GM19328 (cell line): ENCODE measurements around the gene SLC38A10.

Experiments
- ATAC-seq: cut with Tn5 transposase; IDR thresholded peaks from one replicate; pipeline ENCODE4 v1.9.1; 2021; ENCODE audit warnings: mild to moderate bottlenecking, moderate library complexity; ENCODE audit not compliant: unreplicated experiment

The SLC38A10 gene

DNA sequence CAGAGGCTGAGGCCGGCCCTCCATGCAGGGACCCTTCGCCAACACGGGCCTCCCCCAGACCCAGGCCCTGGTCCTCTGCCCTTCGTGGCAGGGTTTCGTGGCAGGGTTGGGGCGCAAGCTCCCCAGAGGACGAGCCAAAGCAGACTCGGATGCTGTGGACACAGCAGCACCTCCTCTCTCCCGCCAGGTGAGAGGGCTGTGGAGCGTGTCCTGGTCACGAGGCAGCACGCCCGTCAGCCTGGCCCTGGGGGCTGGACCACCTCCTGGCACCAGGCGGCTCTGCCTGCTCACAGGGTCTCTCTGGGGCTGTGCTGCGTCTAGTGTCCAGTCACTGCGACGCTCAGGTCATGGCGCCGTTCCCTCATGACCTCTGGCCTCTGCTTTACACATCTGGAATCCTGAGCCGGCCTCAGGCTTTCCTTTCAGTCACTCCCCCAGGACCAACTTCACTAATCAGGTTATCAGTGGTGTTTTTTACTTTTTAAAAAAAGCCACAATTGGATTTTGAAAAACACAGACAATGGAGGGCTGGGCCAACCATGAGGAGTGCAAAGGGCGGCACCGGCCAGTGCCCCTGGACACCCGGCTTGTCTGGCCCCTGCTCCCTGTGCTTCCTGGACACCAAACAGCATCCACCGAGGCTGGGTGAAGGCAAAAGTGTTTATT, 50.6 kb downstream of the SLC38A10 start:
- ATAC-seq = no peak

DNA sequence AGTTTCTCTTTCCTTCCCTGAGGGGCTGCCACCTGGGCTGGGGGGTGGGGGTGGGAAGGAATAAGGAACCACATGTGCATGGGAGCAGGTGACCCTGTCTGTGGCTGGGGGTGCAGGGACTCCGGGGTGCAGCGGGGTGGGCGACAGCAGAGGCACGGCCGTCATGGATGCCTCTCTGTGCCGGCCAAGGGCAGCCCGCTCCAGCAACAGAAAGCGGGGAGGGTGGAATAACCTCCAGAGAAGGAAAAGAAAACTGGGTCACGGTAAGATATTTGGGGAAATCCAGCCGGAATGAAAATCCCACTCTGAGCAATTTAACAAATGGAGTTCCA, 51.8 kb downstream of the SLC38A10 start:
- ATAC-seq = no peak

DNA sequence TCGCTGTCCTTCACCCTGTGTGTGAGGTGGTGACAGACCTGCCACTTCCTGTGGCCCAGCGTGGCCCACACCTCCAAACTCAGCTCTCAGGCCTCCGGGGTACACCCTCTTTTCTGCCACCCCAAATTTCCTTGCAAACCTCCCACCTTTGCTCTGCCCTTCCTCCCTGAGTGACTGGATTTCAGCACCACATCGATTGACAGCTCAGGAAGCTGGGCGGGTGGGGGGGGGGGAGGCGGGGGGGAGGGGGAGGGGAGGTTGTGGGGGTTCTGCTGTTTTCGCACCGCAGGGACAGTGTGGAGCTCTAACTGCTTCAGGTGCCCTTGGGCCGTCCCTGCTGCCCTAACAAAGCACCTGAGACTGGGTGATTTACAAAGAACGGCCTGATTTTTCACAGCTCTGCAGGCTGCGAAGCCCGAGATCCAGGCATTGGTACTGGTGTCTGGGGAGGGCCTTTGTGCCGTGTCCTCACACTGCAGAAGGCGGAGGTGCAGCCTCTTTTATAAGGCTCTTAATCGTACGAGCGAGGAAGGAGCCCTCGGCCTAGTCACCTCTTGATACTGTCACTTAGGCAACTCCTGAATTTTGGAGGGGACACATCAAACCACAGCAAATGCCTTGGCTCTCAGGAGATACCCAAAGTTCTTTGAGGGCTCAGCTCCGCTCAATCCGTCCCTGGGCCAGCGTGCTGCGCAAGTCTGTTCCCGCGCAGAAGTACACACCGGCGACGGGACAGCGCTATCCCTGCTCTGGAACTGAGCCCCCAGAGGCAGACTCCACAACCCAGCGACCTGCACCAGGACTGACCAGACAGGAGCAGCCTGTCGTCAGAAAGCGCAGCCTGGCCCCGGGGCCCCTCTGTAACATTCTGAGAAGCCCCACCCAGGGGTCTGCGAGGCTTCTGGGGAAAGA, 52.4 kb downstream of the SLC38A10 start:
- no peak for ATAC-seq

DNA sequence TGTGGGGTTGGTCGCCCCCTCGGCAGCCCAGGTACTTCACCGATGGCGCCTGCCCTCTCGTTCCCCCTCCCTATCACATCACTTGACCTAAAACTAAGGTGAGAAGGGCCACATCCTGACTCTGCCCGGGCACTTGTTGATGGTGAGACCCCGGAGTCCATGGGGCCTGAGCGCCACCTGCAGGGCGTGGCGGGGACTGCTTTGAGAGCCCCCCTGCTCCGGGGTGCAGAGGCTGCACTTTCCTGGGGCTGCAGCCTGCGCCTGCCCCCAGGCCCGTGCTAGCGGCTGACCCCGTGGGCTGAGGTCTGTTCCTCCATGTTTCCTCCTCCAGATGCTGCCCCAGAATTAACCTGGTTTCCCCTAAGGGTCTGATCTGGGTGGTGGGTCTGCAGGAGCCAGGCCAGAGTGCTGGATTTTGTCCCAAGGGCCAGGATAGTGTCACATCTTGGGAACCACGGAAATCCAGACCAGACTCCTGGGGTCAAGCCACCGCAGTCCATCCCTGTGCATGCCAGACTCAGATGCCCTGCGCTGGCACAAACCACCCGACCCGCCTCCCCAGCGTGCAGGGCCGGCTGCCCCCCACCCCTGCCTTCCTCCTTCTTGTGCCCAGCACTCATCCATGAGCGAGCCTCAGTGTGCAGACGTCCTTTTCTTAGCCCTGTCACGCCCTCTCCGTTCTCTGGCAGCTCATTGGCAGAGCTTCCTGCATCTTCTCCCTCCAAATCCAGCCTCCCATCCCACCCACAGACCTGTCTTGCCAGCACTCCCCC, 53.3 kb downstream of the SLC38A10 start:
- ATAC-seq = no peak

DNA sequence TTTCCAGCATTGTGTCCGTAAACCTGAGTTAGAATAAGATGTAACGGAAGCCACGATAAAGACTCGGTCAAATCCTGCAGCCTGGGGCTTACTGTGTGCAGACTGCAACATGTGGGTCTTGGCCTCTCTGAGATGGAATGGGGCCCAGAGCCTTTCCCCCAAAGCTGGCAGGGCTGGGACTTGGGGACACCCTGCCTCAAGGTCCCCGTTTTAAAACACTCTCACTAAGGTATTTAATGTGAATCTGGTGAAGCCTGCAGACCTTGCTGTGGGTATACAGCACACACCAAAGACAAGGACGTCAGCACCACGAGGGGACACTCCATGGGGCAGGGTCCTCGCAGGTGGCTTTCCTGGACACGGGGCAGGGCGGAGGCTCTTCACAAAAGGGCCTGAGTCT, 53.9 kb downstream of the SLC38A10 start:
- no peak for ATAC-seq

DNA sequence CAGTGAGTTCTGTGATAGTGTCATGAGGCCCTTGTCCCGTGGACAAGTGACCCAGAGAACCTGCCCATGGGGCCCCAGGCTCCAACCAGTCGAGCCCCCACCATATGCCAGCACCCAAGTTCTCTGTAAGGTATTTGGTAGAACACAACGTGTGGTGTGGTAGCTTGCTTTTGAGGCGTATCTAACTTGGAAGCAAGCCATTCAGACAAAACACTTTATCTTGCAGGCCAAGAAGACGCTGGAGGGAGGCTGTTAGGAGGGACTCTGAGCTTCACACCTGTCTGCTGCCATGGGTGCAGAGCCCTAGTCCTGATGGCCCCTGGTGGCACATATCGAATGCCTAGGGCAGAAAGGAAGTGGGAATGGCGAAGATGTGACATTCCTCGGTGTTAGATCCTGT, 54.3 kb downstream of the SLC38A10 start:
- ATAC-seq = no peak

DNA sequence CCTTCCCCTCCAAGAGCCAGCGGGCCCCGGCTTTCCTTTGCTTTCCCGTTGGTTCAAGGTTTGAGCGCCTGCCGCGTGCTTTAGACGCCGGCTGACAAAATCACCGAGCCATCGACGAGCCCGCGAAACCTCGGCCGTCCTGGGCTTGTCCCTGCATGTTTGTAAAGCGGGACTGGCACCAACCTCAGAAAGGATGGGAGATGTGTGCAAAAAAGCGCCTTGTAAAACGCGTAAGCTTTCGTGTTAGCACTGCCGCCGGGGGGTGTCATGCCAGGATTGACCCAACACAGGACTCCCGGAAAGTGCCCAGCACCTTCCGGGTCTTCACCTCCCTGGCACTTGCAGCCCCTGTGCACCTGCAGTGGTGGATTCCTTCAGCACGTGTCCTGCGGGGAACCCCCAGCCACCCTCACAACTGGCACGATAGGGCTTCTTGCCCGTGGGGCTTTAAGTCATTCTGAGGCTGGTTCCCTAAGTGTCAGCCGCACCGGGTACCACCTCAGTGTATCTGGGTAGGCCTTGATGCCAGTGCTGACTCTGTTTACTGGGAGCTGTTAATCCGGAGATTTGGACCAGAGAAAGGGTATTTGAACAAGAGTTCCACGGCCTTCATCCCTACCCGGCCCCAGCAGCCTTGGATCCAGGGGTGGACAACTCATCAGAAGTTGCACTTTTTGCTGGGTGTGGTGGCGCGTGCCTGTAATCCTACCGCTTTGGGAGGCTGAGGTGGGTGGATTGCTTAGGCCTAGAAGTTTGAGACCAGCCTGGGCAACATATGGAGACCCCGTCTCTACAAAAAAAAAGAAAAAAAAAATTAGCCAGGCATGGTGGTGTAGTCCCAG, 55.2 kb downstream of the SLC38A10 start:
- no peak for ATAC-seq

DNA sequence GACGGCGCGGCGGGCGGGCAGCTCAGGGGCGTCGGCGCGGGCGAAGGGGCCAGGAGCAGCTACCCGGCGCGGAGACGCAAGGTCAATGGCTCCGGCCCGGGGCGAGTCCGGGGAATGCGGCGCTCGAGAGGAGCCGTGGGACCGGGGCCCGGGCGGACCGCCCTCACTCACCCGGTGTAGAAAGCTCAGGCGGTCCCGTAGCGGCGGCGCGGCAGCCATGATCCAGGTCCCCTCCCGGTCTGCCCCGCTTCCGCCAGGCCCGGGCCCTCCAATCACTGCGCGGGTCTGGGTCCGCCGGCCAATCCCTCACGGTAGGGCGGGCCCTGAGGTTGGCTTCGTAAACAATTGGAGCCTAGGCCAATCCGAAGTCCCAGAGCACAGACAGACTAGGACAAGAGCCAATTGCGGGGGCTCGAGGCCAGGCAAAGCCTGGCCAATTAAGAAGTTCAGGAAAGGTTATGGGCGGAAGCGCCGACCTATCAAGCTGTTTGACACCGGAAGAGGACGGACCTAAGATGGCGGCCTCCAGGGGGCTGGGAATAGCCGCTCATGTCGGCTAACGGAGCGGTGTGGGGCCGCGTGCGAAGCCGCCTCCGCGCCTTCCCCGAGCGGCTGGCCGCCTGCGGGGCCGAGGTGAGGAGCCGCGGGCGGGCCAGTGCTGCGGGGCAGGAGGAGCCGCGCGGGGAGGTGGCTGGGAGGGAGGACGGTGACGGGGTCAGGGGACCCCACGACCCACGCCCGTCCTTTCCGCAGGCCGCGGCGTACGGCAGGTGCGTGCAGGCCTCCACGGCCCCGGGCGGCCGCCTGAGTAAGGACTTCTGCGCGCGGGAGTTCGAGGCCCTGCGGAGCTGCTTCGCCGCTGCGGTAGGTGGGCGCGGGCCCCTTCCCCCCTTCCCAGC, 56.0 kb downstream of the SLC38A10 start, which contains the start of the genes NDUFAF8 and TEPSIN:
Gene NDUFAF8, plus strand, starts transcription at position 504 of the 899 bp plus-strand sequence. Its CDS starts 46 bp downstream, at position 550.
Gene TEPSIN, minus strand, starts transcription at position 241 of the 899 bp plus-strand sequence. Its CDS starts 22 bp downstream, at position 219.
- peak; percentile 94 for ATAC-seq

DNA sequence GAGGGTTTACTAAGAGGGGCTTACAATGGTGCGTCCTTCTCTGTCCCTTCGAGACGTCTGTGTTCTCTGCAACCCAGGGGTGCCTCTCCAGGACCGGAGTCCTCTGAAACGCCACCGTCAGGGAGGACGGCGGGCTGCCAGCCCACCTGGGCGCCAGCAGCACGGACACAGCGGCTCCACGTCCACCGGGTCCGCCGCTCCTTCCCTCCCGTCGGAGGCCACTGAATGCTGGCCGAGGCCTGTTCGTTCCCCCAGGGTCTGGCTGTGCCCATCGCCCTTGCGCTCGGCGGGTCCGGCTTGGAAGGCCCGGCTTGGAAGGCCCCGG, 56.7 kb downstream of the SLC38A10 start:
- ATAC-seq = no peak

DNA sequence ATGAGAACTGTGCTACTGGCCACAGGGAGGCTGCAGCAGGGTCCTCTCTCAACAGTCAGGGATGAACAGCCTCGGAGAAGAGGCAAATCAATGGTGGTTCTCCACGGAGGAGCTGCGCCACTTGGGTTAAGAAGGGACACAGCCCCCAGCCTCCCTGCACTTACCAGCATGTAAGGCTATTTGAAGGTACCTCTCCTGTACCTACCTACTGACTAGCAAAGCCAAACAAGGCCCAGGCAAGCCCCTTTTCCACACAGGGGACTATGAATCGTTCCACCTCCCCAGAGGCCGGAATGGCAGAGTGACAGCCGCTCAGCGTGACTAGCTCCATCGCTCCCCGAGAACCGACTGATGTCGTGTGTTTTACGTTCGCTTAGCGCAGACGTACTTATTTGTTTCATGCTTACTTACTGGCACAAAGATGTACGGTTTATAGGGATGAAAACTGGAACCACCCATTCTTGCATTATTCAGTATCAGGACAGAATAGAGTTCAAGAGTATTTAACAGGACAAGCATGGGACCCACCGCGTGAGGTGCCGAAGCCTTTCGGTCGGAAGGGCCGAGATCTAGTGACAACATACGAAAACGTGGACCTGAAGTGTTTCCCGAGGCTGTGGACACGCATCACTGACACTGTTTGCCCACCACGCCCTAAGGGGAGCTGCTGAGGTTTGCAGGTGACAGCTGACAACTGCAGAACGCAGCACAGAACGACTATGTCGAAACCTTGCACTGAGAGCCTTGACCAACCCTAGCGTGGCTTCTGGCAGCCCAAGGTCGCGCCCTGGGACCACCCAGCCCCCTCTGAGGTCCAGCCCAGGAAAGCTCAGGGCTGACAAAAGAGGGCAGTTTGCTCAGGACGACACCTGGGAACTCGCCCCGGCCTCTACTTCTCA, 57.3 kb downstream of the SLC38A10 start:
- ATAC-seq = no peak

DNA sequence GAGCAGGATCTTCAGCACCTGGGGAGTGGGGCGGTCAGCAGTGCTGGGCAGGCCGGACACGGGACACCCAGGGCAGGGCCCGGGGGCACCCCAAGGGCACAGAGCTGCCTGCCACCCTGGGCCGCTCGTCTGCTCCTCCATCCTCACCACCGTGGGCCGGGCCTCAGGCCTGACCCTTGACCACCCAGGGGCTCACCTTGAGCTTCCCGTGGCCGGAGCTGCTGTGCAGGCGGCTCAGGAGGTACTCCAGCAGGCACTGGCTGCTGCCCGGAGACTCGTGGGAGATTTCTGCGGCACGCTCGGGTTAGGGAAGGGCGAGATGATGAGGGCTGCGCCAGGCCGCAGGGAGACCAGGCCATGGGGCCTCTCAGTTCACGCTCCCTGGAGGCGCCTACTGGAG, 58.3 kb downstream of the SLC38A10 start:
- no peak for ATAC-seq

DNA sequence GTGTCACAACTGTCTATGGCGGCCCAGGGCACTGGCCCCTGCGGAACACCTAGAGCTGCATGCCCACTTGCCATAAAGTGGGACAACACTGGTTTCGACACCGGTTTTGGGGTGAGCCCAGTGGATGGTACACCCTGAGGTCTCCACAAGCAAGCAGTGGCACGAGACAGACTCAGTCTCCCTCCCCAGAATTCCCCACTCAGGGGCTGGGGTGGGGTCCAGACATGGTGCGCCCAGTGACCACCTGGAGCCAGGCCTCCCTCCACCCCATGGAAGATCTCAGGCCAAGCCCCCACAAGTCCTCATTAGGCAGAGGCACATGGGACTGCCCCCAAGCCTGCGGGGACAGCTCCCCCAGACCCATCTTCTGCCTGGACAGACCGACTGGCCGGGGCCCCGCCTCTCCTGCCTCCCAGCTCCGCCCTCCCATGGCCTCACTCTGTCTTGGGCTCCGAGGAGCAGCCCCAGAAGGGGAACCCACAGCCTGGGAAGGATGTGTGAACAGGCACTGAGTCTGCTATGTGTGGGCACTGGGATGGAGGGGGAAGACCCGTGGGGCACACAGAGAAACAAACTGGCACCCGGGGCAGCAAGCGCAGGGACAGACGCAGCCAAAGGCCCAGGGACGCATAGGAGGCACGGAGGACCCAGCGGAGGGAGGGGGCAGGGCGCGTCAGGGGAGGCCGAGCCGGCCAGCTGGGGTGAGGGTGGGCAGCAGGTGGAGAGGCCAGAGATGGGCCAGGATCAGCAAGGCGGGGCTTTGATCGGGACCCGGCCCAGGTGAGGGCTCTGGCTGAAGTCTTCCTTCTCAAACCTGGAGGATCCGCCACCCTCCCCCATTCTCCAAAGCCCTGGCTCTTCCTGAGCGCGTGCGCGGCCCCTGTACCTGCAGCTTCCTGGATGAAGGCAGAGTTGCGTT, 59.0 kb downstream of the SLC38A10 start:
- no peak for ATAC-seq

DNA sequence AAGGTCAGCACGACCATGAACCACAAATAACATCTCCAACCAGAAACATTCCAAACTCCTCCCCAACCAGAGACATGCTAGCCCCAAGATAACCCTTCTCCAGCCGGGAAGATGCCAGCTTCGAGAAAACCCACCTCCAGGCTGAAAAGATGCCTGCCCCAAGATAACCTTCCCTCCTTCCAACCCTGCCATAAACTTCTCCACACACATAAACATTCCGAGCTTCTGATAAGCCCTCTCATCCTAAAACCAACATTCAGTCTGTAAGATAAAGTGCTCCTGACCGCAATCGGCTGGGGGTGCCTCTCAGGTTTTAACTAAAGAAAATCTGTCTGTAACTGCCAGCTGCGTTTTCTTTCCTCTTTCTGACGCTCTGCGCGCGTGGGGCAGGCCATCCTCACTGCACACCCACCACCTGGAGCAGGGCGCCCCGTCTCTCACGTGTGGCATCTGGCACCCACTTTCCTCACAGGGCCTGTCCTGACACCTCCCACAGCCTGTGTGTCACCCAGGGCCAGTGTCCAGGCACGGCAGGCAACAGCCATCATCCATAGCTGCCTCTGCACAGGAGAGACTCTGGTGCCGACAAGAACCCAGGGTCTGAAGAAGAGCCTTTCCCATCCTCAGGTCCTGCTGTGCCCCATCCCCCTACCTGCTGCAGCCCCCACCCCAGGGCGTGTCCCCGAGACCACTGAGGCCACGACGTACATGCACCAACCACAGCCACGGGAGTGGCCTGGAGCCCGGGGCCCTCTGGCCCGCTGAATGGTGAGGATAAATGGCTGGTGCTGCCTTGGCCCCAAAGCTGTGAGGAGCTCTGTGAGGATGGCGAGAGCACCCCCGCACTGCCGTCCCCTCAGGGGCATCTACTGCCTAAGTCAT, 59.9 kb downstream of the SLC38A10 start:
- ATAC-seq = no peak

DNA sequence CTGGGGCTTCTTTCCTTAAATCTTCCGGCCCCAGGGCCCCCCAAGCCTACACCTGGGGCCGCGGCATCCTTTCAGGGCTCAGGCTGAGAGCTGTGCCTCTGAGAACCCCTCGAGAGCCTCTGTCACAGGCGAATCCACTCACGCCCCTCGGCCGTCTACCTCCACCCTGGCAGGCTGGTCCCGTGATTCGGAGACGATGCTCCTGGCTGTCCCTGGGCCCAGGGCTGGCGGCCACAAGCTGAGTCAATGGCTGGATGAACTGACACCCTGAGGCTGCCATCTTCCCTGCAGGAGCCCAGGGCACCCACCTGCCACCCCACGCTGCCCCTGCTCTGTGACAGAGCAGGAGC, 60.6 kb downstream of the SLC38A10 start:
- ATAC-seq = no peak

DNA sequence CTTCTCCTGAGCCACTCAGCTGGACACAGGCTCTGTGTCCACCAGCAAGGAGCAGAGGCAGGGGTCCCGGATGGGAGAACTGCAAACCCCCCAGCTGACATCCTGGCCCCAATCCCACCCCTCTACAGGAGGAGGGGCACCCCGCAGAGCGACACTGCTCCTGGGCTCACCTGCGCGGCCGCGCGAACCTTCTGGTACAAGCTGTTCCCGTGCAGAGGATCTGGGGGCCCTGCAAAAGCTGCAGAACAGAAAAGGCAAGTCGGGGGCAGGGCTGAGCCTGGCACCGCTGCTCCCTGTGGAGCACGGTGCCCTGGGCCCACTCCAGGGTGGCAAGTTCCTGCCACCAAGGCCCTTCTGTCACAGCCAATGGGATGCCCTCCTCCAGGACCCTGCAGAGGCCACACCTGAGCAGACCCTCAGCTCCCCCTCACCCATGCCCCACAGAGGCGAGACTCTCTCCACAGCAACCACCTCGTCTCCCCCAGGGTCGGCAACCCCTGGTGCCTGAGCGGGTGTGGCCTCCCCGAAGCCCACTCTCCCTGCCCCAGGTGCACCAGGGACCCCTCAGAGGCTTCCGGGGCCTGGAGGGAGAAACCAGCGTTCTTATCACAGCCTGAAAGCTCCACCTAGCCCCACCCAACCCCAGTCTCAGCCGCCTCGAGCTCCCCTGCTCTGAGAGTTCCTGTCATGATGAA, 61.1 kb downstream of the SLC38A10 start:
- no peak for ATAC-seq

DNA sequence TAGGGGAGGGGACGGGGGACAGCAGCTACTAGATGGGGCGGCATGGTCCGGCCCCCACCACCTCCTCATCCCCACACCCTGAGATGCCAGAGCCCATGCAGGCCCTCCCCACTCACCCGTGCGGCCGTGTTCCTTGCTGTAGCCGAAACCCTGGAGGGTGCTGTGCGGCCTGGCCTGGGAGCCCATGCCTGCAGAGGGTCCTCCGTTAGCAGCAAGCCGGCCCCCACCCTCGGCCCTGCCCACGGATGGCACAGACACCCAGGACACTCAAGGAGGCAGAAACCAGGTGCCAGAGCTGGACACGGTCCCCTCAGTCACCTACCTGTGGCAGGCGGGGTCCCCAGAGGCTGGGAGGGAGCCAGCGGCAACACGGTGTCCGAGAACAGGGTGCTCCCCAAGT, 61.8 kb downstream of the SLC38A10 start:
- ATAC-seq = no peak
